ENCODE results near the gene ADARB2. TPM values are rescaled to one million over a fixed set of nuclear protein-coding genes. Genes with fewer than 3 reads are reported as not detected.

ADARB2 gene
- total and polyA plus RNA-seq, 10 of the 15 experiments (the other 5 are each of a cell fraction or from before 2014, with no cell fraction given), result 0.02 to 4.1 (median 0.76) TPM

DNA sequence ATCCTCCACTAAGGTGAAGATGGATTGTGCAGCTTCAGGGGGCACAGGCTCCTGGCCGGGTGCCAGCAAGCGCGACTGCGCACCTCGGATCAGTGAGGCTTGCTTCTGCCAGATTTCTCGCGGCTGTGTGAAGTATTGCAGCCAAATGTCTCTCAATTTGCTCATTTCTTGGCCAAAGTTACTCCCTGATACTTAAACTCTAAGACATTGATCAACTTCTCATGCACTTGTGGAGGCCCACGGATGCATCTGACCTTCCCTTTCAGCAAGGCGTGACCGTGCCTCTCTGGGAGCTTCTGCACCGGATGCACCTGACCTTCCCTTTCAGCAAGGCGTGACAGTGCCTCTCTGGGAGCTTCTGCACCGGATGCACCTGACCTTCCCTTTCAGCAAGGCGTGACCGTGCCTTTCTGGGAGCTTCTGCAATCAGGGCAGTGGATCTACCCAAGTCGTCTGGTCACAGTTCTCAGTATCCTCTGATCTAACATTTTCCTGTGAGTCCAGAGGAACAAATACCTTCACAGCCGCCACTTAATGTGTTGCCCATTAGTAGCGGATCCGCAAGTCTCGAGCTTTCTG is 248.3 kb downstream of the ADARB2 start (continued):
- TF ChIP-seq KLF5 (IDR thresholded peaks at IDR 0.05; ENCODE audit: partially characterized antibody), result no peak
- TF ChIP-seq SUPT20H (IDR thresholded peaks at IDR 0.05; ENCODE audit: borderline replicate concordance, control insufficient read depth, low read depth, low read length), result no peak
- no peak for TF ChIP-seq CHD2 (IDR thresholded peaks at IDR 0.05; ENCODE audit: borderline replicate concordance, low read depth, low read length)
- TF ChIP-seq MXI1 (IDR thresholded peaks at IDR 0.05; ENCODE audit: low read depth, low read length), result no peak
- TF ChIP-seq MYC (IDR thresholded peaks at IDR 0.05; ENCODE audit: insufficient read depth, insufficient read length, insufficient replicate concordance, low read length, severe bottlenecking), result no peak
- TF ChIP-seq TCF7 (IDR thresholded peaks at IDR 0.05; ENCODE audit: borderline replicate concordance), result no peak
- TF ChIP-seq RAD21 (IDR thresholded peaks at IDR 0.05; ENCODE audit: insufficient read depth, low read depth, low read length), result no peak
- no peak for TF ChIP-seq SMC3 (IDR thresholded peaks at IDR 0.05; ENCODE audit: borderline replicate concordance, low read length)
- TF ChIP-seq, protein P1, sequence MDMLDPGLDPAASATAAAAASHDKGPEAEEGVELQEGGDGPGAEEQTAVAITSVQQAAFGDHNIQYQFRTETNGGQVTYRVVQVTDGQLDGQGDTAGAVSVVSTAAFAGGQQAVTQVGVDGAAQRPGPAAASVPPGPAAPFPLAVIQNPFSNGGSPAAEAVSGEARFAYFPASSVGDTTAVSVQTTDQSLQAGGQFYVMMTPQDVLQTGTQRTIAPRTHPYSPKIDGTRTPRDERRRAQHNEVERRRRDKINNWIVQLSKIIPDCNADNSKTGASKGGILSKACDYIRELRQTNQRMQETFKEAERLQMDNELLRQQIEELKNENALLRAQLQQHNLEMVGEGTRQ (IDR thresholded peaks at IDR 0.05; ENCODE audit: borderline replicate concordance, low read depth, low read length), result no peak; the same call in 1 of the 2 replicates
- no peak for TF ChIP-seq CHD1 (IDR thresholded peaks at IDR 0.05; ENCODE audit: low read depth, low read length)
- TF ChIP-seq FOXM1 (IDR thresholded peaks at IDR 0.05; ENCODE audit: low read depth, low read length), result peak; percentile 62; the same call in 1 of the 2 replicates
- TF ChIP-seq CHD4 (IDR thresholded peaks at IDR 0.05), result no peak
- TF ChIP-seq, protein P2, sequence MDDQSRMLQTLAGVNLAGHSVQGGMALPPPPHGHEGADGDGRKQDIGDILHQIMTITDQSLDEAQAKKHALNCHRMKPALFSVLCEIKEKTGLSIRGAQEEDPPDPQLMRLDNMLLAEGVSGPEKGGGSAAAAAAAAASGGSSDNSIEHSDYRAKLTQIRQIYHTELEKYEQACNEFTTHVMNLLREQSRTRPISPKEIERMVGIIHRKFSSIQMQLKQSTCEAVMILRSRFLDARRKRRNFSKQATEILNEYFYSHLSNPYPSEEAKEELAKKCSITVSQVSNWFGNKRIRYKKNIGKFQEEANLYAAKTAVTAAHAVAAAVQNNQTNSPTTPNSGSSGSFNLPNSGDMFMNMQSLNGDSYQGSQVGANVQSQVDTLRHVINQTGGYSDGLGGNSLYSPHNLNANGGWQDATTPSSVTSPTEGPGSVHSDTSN (IDR thresholded peaks at IDR 0.05; ENCODE audit: insufficient replicate concordance, low read depth, low read length), result no peak
- TF ChIP-seq, protein P3, sequence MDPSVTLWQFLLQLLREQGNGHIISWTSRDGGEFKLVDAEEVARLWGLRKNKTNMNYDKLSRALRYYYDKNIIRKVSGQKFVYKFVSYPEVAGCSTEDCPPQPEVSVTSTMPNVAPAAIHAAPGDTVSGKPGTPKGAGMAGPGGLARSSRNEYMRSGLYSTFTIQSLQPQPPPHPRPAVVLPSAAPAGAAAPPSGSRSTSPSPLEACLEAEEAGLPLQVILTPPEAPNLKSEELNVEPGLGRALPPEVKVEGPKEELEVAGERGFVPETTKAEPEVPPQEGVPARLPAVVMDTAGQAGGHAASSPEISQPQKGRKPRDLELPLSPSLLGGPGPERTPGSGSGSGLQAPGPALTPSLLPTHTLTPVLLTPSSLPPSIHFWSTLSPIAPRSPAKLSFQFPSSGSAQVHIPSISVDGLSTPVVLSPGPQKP (IDR thresholded peaks at IDR 0.05; ENCODE audit: low read depth, low read length), result no peak
- TF ChIP-seq NBN (IDR thresholded peaks at IDR 0.05), result peak; percentile 43; the same call in 1 of the 2 replicates
- TF ChIP-seq POLR2A (IDR thresholded peaks at IDR 0.05; ENCODE audit: low read depth, low read length), result peak; percentile 57
- TF ChIP-seq SPI1 (IDR thresholded peaks at IDR 0.05; ENCODE audit: borderline replicate concordance, insufficient read depth, low read depth, low read length), result no peak
- TF ChIP-seq, protein P4, sequence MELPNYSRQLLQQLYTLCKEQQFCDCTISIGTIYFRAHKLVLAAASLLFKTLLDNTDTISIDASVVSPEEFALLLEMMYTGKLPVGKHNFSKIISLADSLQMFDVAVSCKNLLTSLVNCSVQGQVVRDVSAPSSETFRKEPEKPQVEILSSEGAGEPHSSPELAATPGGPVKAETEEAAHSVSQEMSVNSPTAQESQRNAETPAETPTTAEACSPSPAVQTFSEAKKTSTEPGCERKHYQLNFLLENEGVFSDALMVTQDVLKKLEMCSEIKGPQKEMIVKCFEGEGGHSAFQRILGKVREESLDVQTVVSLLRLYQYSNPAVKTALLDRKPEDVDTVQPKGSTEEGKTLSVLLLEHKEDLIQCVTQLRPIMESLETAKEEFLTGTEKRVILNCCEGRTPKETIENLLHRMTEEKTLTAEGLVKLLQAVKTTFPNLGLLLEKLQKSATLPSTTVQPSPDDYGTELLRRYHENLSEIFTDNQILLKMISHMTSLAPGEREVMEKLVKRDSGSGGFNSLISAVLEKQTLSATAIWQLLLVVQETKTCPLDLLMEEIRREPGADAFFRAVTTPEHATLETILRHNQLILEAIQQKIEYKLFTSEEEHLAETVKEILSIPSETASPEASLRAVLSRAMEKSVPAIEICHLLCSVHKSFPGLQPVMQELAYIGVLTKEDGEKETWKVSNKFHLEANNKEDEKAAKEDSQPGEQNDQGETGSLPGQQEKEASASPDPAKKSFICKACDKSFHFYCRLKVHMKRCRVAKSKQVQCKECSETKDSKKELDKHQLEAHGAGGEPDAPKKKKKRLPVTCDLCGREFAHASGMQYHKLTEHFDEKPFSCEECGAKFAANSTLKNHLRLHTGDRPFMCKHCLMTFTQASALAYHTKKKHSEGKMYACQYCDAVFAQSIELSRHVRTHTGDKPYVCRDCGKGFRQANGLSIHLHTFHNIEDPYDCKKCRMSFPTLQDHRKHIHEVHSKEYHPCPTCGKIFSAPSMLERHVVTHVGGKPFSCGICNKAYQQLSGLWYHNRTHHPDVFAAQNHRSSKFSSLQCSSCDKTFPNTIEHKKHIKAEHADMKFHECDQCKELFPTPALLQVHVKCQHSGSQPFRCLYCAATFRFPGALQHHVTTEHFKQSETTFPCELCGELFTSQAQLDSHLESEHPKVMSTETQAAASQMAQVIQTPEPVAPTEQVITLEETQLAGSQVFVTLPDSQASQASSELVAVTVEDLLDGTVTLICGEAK (IDR thresholded peaks at IDR 0.05; ENCODE audit: borderline replicate concordance), result peak; percentile 62; the same call in 1 of the 2 replicates
- 0 out of 4 replicates have a peak, but pooled peaks of 1 of the 2 experiments have one; percentile 2 for TF ChIP-seq EP300 (IDR thresholded peaks at IDR 0.05; ENCODE audit: borderline replicate concordance in 1 of 2, control insufficient read depth in 1 of 2, low read depth in 2 of 2, low read length in 2 of 2)

Measured in GM12878 (cell line).